Prostate gland (tissue), 2 donors: Measurements from ENCODE around the gene ZDHHC22. TPM values are rescaled to one million over a fixed set of nuclear protein-coding genes. Genes with fewer than 3 reads are reported as not detected.

Experiments
- DNase-seq: peaks from one replicate; pipeline ENCODE4 v3.0.0-alpha.2; 2019; ENCODE audit warnings: low spot score
- H3K27ac ChIP-seq, 2 donors: fragments of 200-600 bp; sonication (generic); 2 replicates each; pipeline ENCODE4 v1.5.1; 2017 to 2019
- H3K27me3 ChIP-seq: fragments of 200-600 bp; sonication (generic); replicated peaks from 2 replicates; pipeline ENCODE4 v1.5.1; 2019; ENCODE audit not compliant: insufficient read depth
- H3K36me3 ChIP-seq, 2 donors: fragments of 200-600 bp; sonication (generic); 1 replicate in 1 of 2; 2 replicates in 1 of 2; pipeline versions ENCODE4 v1.5.1 to v1.8.1; 2017 to 2019
- H3K4me1 ChIP-seq: fragments of 200-600 bp; sonication (generic); replicated peaks from 2 replicates; pipeline ENCODE4 v1.5.1; 2019
- H3K4me3 ChIP-seq, 2 donors: fragments of 200-600 bp; sonication (generic); 2 replicates each; pipeline ENCODE4 v1.5.1; 2017 to 2019
- H3K9me3 ChIP-seq: fragments of 200-600 bp; sonication (generic); 2 replicates; pipeline ENCODE4 v1.5.1; 2017
- CTCF ChIP-seq, 4 experiments: fragments of 200-600 bp in 2 of 4; fragments of 450-650 bp in 2 of 4; sonication (generic) in 2 of 4; IDR thresholded peaks; 1 replicate in 3 of 4; 2 replicates in 1 of 4; pipeline ENCODE4 v1.5.1; 2016 to 2019; ENCODE audit warnings: antibody characterized with exemption in 4 of 4, mild to moderate bottlenecking in 2 of 4, moderate library complexity in 2 of 4
- POLR2A ChIP-seq: fragments of 450-650 bp; IDR thresholded peaks from one replicate; pipeline ENCODE4 v1.6.1; 2016; ENCODE audit warnings: antibody characterized with exemption, mild to moderate bottlenecking
- POLR2AphosphoS5 ChIP-seq: sonication (generic); formaldehyde crosslinking; IDR thresholded peaks from one replicate; pipeline ENCODE4 v1.6.1; 2017; ENCODE audit warnings: antibody characterized with exemption
- WGBS: methylation state at CpG from one replicate; pipeline ENCODE4 v1.1.5; 2018; 5-methylcytosine and 5-hydroxymethylcytosine counted together
- intact Hi-C: fragments of 100-400 bp; cut with DNase I; formaldehyde crosslinking; loops from one replicate; pipeline ENCODE4 v1.14.2; 2022
- total RNA-seq, 2 donors: library from RNA; depleted of rRNA; stranded (reverse); fragments of >200 nt; gene quantifications; one replicate each; pipeline ENCODE4 v1.1.0, GENCODE V29; 2016

Gene ZDHHC22
- total RNA-seq, 2 donors from 2014 or later = 0.11 TPM; not detected in 1

GRCh38 chr14:77110286-77110685 lies 31.3 kb downstream of the ZDHHC22 start:
- no peaks in the 10 kb centered on the region for H3K27me3 ChIP-seq
- no peak for DNase-seq
- peaks cover 19% of the 10 kb centered on the region for H3K4me1 ChIP-seq
- H3K9me3 ChIP-seq = no peaks in the 10 kb centered on the region
- WGBS = 83% methylated on average over 1 of the region's 1 CpG
- no peak for TF ChIP-seq POLR2A
- no peak for TF ChIP-seq CTCF (IDR thresholded peaks at IDR 0.05)
- no peak for TF ChIP-seq POLR2AphosphoS5
- no peak overlapping the region for H3K4me3 ChIP-seq
- H3K36me3 ChIP-seq = peaks cover 9 to 14% of the 10 kb centered on the region in 2 donors
- peak overlapping the region; percentile 79 to 85 for H3K27ac ChIP-seq
- intact Hi-C loops = no loop called here

GRCh38 chr14:77109656-77110055 lies 31.9 kb downstream of the ZDHHC22 start:
- no peaks in the 10 kb centered on the region for H3K27me3 ChIP-seq
- peaks cover 9 to 14% of the 10 kb centered on the region in 2 donors for H3K36me3 ChIP-seq
- no peaks in the 10 kb centered on the region for H3K9me3 ChIP-seq
- intact Hi-C loops = no loop called here
- WGBS = 28% methylated on average over 6 of the region's 6 CpGs
- peak overlapping the region; percentile 79 to 85 for H3K27ac ChIP-seq
- H3K4me1 ChIP-seq = peaks cover 19% of the 10 kb centered on the region
- no peak for TF ChIP-seq CTCF (IDR thresholded peaks at IDR 0.05)
- no peak for TF ChIP-seq POLR2A
- peak; percentile 52 for TF ChIP-seq POLR2AphosphoS5
- no peak overlapping the region for H3K4me3 ChIP-seq
- DNase-seq = no peak

GRCh38 chr14:77108753-77109152 lies 32.8 kb downstream of the ZDHHC22 start:
- intact Hi-C loops = no loop called here
- H3K4me1 ChIP-seq = peaks cover 25% of the 10 kb centered on the region
- WGBS = 83% methylated on average over 2 of the region's 2 CpGs
- H3K27ac ChIP-seq = peak overlapping the region; percentile 79 to 85
- TF ChIP-seq POLR2AphosphoS5 (no peak), CTCF (IDR thresholded peaks at IDR 0.05) (no peak), POLR2A (no peak)
- H3K27me3 ChIP-seq = no peaks in the 10 kb centered on the region
- H3K36me3 ChIP-seq = peaks cover 5 to 6% of the 10 kb centered on the region in 2 donors
- DNase-seq = no peak
- H3K9me3 ChIP-seq = no peaks in the 10 kb centered on the region
- H3K4me3 ChIP-seq = no peak overlapping the region

GRCh38 chr14:77107228-77107627 lies 34.4 kb downstream of the ZDHHC22 start:
- intact Hi-C loops = no loop called here
- H3K27me3 ChIP-seq = no peaks in the 10 kb centered on the region
- H3K4me3 ChIP-seq = no peak overlapping the region
- no peak for TF ChIP-seq POLR2AphosphoS5
- no peak for TF ChIP-seq POLR2A
- H3K36me3 ChIP-seq = no peaks in the 10 kb centered on the region
- no peaks in the 10 kb centered on the region for H3K9me3 ChIP-seq
- peaks cover 30% of the 10 kb centered on the region for H3K4me1 ChIP-seq
- no peak for DNase-seq
- WGBS = 68% methylated on average over 2 of the region's 2 CpGs
- no peak overlapping the region for H3K27ac ChIP-seq

GRCh38 chr14:77106666-77107065 lies 34.9 kb downstream of the ZDHHC22 start:
- Histone ChIP-seq H3K27ac (no peak overlapping the region), H3K9me3 (no peaks in the 10 kb centered on the region), H3K4me3 (no peak overlapping the region), H3K36me3 (no peaks in the 10 kb centered on the region), H3K27me3 (no peaks in the 10 kb centered on the region), H3K4me1 (peaks cover 25% of the 10 kb centered on the region)
- TF ChIP-seq CTCF (IDR thresholded peaks at IDR 0.05) = no peak
- TF ChIP-seq POLR2A = no peak
- no peak for TF ChIP-seq POLR2AphosphoS5
- no peak for DNase-seq
- intact Hi-C loops = no loop called here
- 70% methylated on average over 3 of the region's 3 CpGs for WGBS
